Measurements from ENCODE around the gene B9D1.

B9D1 gene

GRCh38 chr17:19299214-19299747 is 63.2 kb downstream of the B9D1 start:
- H3K4me3 ChIP-seq (ENCODE audit: low read length) = no peak overlapping the region
- TF ChIP-seq ZNF274 (IDR thresholded peaks at IDR 0.05; ENCODE audit: low read depth, low read length) = no peak

GRCh38 chr17:19298569-19299213 is 63.8 kb downstream of the B9D1 start:
- TF ChIP-seq ZNF274 (IDR thresholded peaks at IDR 0.05; ENCODE audit: low read depth, low read length) = no peak
- no peak overlapping the region for H3K4me3 ChIP-seq (ENCODE audit: low read length)

- no peak for TF ChIP-seq ZNF274 (IDR thresholded peaks at IDR 0.05; ENCODE audit: low read depth, low read length)
- no peak overlapping the region for H3K4me3 ChIP-seq (ENCODE audit: low read length)
These were observed 65.4 kb downstream of the B9D1 start for GRCh38 chr17:19296786-19297778.

- TF ChIP-seq ZNF274 (IDR thresholded peaks at IDR 0.05; ENCODE audit: low read depth, low read length) = no peak
- no peak overlapping the region for H3K4me3 ChIP-seq (ENCODE audit: low read length)
These were observed 66.9 kb downstream of the B9D1 start for GRCh38 chr17:19295473-19296135.

- TF ChIP-seq ZNF274 (IDR thresholded peaks at IDR 0.05; ENCODE audit: low read depth, low read length) = no peak
- H3K4me3 ChIP-seq (ENCODE audit: low read length) = no peak overlapping the region
These were observed 68.1 kb downstream of the B9D1 start for GRCh38 chr17:19294443-19294842.
